ENCODE results near the gene KCTD4. TPM values are rescaled to one million over a fixed set of nuclear protein-coding genes. Genes with fewer than 3 reads are reported as not detected.

Gene KCTD4
- total RNA-seq, 2 experiments from 2014 or later: not detected

DNA sequence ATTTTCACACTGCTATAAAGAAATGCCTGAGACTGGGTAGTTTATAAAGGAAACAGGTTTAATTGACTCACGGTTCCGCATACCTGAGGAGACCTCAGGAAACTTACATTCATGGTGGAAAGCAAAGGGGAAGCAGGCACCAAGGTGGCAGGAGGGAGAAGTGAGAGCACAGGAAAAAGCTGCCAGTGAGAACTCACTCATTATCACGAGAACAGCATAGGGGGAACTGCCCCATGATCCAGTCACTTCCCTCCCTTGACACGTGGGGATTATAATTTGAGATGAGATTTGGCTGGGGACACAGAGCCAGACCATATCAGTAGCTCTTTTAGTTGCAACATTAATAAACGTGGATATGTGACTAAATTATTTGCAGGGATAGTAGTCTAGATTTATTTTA is 4.3 kb upstream of the KCTD4 start:
- H3K4me3 Mint-ChIP-seq: no peak overlapping the region
- Histone ChIP-seq H3K9me3 (ENCODE audit: control insufficient read depth in 1 of 2, insufficient read depth in 1 of 2, low read length in 2 of 2) (no peaks in the 10 kb centered on the region), H3K4me3 (ENCODE audit: low read length) (no peak overlapping the region), H3K36me3 (ENCODE audit: insufficient read depth, low read length) (peaks cover 26% of the 10 kb centered on the region), H3K27me3 (ENCODE audit: control insufficient read depth in 1 of 2, insufficient read depth in 2 of 2, low read length in 2 of 2) (no peaks in the 10 kb centered on the region), H3K27ac (ENCODE audit: low read depth in 1 of 2, low read length in 2 of 2) (no peak overlapping the region), H3K4me1 (ENCODE audit: insufficient read depth, low read length) (no peaks in the 10 kb centered on the region)
- H3K27ac Mint-ChIP-seq: no peak overlapping the region
- no peaks in the 10 kb centered on the region for H3K4me1 Mint-ChIP-seq (ENCODE audit: low read depth)
- DNase-seq (no peak), ATAC-seq (ENCODE audit: poor library complexity) (no peak)
- H3K27me3 Mint-ChIP-seq: no peaks in the 10 kb centered on the region
- POLR2A ChIA-PET: no interaction called here
- H3K9me3 Mint-ChIP-seq: no peaks in the 10 kb centered on the region
- CTCF ChIA-PET: interaction anchor here (0.5 kb wide), 1 partner anchor 167 kb away, joined by 3 read pairs; no protein-coding TSS in a partner anchor
- peaks cover 60% of the 10 kb centered on the region for H3K36me3 Mint-ChIP-seq (ENCODE audit: low read depth)
- intact Hi-C loops (cut with DNase I, micrococcal nuclease): no loop called here
- TF ChIP-seq, protein P1, sequence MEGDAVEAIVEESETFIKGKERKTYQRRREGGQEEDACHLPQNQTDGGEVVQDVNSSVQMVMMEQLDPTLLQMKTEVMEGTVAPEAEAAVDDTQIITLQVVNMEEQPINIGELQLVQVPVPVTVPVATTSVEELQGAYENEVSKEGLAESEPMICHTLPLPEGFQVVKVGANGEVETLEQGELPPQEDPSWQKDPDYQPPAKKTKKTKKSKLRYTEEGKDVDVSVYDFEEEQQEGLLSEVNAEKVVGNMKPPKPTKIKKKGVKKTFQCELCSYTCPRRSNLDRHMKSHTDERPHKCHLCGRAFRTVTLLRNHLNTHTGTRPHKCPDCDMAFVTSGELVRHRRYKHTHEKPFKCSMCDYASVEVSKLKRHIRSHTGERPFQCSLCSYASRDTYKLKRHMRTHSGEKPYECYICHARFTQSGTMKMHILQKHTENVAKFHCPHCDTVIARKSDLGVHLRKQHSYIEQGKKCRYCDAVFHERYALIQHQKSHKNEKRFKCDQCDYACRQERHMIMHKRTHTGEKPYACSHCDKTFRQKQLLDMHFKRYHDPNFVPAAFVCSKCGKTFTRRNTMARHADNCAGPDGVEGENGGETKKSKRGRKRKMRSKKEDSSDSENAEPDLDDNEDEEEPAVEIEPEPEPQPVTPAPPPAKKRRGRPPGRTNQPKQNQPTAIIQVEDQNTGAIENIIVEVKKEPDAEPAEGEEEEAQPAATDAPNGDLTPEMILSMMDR (IDR thresholded peaks at IDR 0.05): no peak

DNA sequence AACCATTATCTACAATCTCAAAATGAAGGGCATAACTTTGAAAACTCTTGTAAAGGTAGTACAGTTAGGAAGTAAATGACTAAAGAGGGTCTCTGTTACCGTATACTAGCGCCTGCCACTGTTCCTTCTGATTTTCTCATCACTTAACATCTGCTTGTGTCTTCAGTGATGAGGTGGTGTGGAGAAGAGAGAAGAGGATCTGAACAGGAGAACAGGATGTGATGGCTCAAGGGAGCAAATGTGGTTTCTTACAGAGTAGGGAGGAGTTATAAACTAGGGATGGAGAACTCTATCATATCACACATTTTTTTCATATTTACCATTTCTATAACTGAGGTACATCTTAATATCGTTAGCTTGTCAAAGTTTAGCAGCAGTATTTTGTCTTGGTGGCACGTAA is 1.1 kb downstream of the KCTD4 start:
- Mint-ChIP-seq H3K27ac (no peak overlapping the region), H3K9me3 (no peaks in the 10 kb centered on the region), H3K36me3 (ENCODE audit: low read depth) (peaks cover 40% of the 10 kb centered on the region), H3K27me3 (no peaks in the 10 kb centered on the region), H3K4me3 (no peak overlapping the region), H3K4me1 (ENCODE audit: low read depth) (peaks cover 4% of the 10 kb centered on the region)
- Histone ChIP-seq H3K9me3 (ENCODE audit: control insufficient read depth in 1 of 2, insufficient read depth in 1 of 2, low read length in 2 of 2) (no peaks in the 10 kb centered on the region), H3K4me3 (ENCODE audit: low read length) (no peak overlapping the region), H3K27ac (ENCODE audit: low read depth in 1 of 2, low read length in 2 of 2) (no peak overlapping the region), H3K4me1 (ENCODE audit: insufficient read depth, low read length) (no peaks in the 10 kb centered on the region), H3K27me3 (ENCODE audit: control insufficient read depth in 1 of 2, insufficient read depth in 2 of 2, low read length in 2 of 2) (no peaks in the 10 kb centered on the region), H3K36me3 (ENCODE audit: insufficient read depth, low read length) (peaks cover 8% of the 10 kb centered on the region)
- ChIA-PET POLR2A (no interaction called here), CTCF (no interaction called here)
- DNase-seq: no peak
- intact Hi-C loops (cut with DNase I, micrococcal nuclease): no loop called here
- no peak for ATAC-seq (ENCODE audit: poor library complexity)
- TF ChIP-seq, protein P1 (IDR thresholded peaks at IDR 0.05): no peak

DNA sequence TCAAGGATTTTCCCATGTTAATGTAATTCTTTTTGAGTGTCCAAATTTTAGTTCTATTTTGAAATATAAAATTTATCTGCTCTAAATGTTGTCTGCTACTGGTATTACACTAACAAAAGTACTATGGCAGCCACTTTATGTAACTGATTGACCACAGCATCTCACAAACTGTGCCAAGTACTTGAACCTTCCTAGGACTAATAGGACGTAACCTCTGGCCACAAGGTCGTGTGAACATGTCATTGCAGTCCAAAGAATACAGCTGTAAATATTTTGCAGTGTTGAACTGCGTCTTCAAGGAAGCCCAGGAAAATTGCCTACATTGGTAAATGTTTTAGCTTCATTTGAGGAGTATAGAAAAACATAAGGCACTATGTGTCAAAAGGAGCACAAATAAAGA is 1.9 kb downstream of the KCTD4 start:
- TF ChIP-seq, protein P1 (IDR thresholded peaks at IDR 0.05): no peak
- H3K27me3 Mint-ChIP-seq: no peaks in the 10 kb centered on the region
- H3K36me3 Mint-ChIP-seq (ENCODE audit: low read depth): peaks cover 46% of the 10 kb centered on the region
- H3K9me3 Mint-ChIP-seq: no peaks in the 10 kb centered on the region
- Histone ChIP-seq H3K36me3 (ENCODE audit: insufficient read depth, low read length) (peaks cover 8% of the 10 kb centered on the region), H3K4me3 (ENCODE audit: low read length) (no peak overlapping the region), H3K27me3 (ENCODE audit: control insufficient read depth in 1 of 2, insufficient read depth in 2 of 2, low read length in 2 of 2) (no peaks in the 10 kb centered on the region), H3K27ac (ENCODE audit: low read depth in 1 of 2, low read length in 2 of 2) (no peak overlapping the region), H3K4me1 (ENCODE audit: insufficient read depth, low read length) (no peaks in the 10 kb centered on the region), H3K9me3 (ENCODE audit: control insufficient read depth in 1 of 2, insufficient read depth in 1 of 2, low read length in 2 of 2) (no peaks in the 10 kb centered on the region)
- intact Hi-C loops (cut with DNase I, micrococcal nuclease): no loop called here
- H3K4me3 Mint-ChIP-seq: no peak overlapping the region
- ChIA-PET CTCF (no interaction called here), POLR2A (interaction anchor here (1.4 kb wide), 1 partner anchor 53 kb away, joined by 3 read pairs; no protein-coding TSS in a partner anchor)
- H3K27ac Mint-ChIP-seq: no peak overlapping the region
- H3K4me1 Mint-ChIP-seq (ENCODE audit: low read depth): peaks cover 4% of the 10 kb centered on the region
- ATAC-seq (ENCODE audit: poor library complexity) (no peak), DNase-seq (no peak)

All from CD4-positive, alpha-beta T cell (primary cell).